HG02759 (cell line): ENCODE results near the gene PRRC2B.
"Not testable (repeated sequence)": the region's sequence is repeated elsewhere in the genome, so short reads cannot be mapped to it uniquely, and the experiment has no call there.

Experiments used
- ATAC-seq: cut with Tn5 transposase; IDR thresholded peaks from one replicate; pipeline ENCODE4 v1.9.1; 2021; ENCODE audit warnings: mild to moderate bottlenecking, moderate library complexity; ENCODE audit not compliant: unreplicated experiment

PRRC2B gene

GRCh38 chr9:131505012-131505411 lies 111.1 kb downstream of the PRRC2B start:
- no peak for ATAC-seq

DNA sequence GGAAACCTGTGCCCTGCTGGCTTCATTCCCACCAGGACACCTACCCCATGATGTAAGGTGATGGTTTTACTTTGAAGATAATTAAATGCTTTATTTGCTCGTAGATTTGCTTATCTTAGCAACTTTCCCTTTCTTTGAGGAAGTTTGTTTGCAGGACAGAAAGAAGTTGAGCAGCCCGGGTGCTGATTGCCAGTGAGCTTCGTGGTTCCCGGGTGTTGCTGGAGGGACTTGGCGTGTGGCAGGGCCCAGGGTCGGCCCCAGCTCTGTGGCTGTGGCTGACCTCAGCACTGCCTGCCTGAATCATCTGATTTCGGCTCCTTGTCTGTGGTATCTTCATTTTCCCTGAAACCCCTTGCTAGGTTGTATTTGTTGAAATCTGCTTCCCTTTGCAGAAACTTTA lies 117.5 kb downstream of the PRRC2B start:
- ATAC-seq, result no peak

DNA sequence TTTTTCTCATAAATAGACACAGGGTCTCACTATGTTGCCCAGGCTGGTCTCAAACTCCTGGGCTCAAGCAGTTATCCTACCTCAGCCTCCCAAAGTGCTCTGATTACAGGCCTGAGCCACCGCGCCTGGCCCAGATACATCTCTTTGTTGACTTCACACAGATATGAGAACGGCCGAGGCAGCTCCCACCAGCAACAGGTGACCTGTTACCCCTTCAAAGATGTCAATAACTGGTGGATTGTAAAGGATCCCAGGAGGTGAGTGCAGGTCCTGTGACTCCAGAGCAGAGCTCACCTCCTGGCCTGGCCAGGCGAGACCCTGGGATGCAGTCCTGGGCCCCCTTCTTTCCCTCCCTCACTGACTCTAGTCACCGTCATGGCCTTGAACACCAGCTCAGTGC lies 118.0 kb downstream of the PRRC2B start:
- no peak for ATAC-seq

DNA sequence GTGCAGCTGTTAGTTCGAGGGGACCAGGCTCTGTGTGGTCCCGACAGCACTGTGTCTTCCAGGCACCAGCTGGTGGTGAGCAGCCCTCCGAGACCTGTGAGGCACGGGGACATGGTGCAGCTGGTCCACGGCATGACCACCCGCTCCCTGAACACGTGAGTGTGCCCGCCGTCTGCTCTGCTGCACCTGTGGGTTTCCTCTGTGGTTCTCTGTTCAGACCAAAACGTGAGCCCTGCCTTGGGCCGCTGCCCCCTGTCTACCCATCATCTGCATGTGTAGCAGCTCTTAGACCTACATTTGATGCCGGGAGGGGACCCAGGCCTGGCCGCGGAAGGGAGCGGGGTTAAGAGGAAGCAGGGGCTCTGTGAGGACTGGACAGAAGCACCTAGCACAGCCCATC lies 119.3 kb downstream of the PRRC2B start:
- ATAC-seq, result no peak

- ATAC-seq, result not testable (repeated sequence)
These were observed 121.7 kb downstream of the PRRC2B start for GRCh38 chr9:131515559-131516031.

DNA sequence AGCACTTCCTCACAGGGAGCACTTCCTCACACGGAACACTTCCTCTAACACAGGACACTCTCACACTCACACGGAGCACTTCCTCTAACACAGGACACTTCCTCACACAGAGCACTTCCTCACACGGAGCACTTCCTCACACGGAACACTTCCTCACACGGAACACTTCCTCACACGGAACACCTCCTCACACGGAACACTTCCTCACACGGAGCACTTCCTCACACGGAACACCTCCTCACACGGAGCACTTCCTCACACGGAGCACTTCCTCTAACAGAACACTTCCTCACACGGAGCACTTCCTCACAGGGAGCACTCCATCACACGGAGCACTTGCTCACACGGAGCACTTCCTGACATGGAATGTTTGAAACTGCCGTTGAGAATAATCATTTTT lies 122.2 kb downstream of the PRRC2B start:
- ATAC-seq, result no peak

DNA sequence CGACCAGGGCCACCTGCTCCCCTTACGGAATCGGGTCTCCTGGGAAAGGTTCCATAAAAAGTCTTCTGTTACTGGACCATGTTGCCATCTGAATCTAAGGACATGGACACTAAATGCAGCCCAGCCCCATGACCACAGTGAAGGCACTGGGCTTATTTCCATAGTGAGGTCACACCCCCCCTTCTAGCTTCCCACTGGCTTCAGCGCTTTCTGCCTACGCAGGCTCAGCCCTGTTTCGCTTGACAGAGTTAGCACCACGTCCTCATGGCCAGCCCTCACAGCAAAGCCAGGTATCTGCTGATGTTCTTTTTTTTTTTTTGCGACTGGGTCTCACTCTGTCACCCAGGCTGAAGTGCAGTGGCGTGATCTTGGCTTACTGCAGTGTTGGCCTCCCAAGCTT lies 123.0 kb downstream of the PRRC2B start:
- ATAC-seq, result no peak

GRCh38 chr9:131517761-131518190 lies 123.9 kb downstream of the PRRC2B start:
- ATAC-seq, result no peak

GRCh38 chr9:131518553-131518952 lies 124.7 kb downstream of the PRRC2B start:
- no peak for ATAC-seq

DNA sequence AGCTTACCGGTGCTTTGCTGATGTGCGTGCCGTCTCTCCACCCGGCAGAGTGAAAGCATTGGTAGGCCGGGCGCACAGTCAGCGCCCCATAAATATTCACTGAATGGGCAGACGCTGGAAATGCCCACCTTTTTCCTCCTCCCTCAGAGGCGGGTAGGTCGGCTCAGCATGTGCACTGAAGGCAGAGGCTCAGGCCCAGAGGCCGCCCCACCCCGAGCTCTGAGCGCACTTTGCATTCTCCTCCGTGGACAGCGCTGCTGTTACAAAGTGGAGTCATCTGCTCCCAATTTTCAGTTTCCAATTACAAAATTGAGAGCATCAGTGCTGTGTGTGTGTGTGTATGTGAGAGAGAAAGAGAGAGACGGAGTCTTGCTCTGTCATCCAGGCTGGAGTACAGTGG lies 126.6 kb downstream of the PRRC2B start:
- ATAC-seq, result no peak

GRCh38 chr9:131521203-131521602 lies 127.3 kb downstream of the PRRC2B start:
- no peak for ATAC-seq

DNA sequence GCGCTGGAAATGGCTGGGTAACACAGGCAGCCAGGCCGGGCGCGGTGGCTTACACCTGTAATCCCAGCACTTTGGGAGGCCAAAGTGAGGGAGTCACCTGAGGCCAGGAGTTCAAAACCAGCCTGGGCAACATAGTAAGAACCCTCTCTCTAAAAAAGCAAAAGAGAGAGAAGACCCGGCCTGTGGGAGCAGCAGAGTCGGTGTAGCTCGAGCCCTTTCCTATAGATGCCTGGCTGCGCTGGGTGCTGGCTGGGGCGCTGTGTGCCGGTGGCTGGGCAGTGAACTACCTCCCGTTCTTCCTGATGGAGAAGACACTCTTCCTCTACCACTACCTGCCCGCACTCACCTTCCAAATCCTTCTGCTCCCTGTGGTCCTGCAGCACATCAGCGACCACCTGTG lies 127.9 kb downstream of the PRRC2B start:
- ATAC-seq, result no peak

DNA sequence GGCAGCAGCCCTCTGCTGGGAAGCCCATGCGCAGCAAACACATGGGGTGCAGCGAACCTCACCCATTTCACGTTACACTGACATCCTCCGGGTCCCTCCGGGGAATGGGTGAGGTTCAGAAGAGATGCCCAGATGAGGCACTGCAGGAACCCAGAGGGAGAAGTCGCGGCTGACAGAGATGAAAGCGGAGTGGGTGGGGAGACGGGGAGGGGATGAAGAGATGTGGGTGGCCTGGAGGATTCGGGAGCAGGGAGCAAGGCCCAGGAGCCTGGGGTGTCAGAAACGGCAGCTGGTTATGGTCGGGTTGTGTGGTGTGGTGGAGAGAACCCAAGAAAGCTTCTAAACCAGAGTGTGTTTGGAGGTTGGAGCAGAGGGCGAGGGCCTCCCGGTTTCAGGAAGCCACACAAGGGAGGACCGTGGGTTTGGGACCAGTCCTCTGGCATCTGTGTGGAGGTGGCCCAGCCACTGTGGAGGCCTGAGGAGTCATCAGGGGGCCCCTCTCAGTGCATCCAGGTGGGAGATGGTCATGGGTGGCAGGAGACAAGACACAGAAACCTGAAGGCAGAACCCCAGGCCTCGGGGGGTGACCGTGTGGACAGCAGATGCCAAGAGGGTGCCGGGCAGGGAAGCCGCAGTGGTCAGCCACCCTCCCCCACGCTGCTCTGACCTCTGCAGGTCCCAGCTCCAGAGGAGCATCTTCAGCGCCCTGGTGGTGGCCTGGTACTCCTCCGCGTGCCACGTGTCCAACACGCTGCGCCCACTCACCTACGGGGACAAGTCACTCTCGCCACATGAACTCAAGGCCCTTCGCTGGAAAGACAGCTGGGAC lies 128.6 kb downstream of the PRRC2B start:
- no peak for ATAC-seq

DNA sequence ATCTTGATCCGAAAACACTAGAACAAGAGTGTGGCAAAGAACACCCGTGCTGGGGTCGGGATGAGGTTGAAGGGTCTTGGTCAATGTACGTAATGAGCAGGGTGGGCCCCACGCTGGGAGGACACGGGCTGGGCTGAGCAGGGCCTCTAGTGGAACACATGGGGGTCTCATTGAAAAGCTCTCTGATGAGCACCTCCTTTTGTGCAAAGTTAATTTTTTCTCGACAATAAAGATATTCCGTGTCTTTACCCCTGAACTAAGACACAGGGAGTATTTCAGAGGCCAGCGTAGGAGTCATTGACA lies 129.2 kb downstream of the PRRC2B start:
- ATAC-seq, result no peak

DNA sequence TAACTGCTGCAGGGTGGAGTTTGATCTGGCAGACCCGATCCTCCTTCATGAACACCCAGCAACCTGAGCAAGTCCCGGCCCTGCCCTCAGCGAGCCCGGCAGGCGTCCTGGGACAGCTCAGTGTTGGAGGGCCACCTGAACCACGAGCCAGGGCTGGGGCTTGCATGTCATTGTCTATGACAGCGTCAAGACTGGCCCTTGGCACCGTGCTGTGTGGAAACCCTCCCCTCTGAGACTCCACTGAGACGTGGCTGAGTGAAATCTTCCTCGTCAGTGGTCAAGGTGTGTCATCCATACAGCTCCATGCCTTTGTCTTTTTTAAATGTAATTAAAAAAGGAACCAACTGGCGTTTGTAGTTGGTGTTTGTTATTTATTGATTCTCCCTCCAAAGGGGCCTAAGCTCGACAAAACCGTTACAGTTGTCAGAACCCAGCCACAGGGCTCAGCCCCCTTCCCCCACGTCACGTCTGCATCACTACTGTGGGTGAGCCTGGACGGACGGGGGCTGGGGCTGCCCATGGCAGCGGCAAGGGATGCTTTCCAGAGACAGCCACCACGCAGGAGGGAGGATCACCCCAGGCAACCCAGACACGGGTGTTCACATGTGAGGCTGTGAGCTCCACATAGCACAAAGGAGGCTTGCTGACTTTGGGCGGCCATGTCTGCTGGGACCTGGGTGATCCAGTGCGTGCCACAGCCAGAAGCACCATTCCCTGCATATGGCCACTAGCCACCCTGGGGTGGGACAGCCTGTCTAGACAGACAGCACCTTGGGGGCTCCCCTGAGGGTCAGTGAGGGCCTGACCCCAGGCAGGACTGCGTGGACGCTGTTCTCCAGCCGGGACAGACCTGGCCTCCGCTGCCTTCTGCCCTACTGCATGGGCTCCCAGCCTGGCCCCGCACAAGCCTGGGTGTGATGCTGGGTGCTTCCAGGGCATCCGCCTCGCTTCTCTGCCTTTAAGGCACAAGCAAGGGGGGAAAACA lies 129.9 kb downstream of the PRRC2B start:
- ATAC-seq, result no peak

DNA sequence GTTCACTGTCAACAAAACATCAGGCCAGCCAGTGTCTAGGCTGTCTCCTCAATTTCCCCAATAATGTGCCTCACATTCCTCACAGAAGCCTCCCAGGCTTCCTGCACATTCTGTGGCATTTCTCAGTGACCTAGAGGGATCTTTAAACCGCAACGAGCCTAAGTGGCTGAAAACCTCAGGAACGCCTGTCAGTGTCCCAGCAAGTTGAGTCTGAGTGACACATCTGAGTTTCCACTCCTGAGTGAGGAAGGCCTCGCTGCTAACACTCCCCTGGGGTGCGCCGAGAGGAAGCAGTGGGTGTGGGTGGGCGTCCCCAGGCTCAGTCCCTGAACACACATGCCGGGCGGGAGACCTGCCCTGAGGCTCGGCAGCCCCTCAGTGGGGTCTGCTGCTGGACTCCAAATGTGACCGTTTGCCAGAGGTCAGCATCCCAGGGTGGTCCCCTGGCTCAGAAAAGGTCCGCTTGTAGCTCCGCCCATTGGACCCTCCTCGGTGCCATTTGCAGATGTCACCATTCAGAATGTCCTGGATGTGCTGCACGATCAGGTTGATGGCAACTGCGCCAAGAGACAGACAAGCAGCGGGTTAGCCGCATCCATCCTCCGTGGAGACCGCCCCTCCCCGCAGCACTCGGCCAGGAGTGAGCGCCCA lies 130.9 kb downstream of the PRRC2B start:
- no peak for ATAC-seq

GRCh38 chr9:131525643-131526565 lies 132.0 kb downstream of the PRRC2B start:
- ATAC-seq, result no peak

- no peak for ATAC-seq
These were observed 134.3 kb downstream of the PRRC2B start for GRCh38 chr9:131528186-131528585.

DNA sequence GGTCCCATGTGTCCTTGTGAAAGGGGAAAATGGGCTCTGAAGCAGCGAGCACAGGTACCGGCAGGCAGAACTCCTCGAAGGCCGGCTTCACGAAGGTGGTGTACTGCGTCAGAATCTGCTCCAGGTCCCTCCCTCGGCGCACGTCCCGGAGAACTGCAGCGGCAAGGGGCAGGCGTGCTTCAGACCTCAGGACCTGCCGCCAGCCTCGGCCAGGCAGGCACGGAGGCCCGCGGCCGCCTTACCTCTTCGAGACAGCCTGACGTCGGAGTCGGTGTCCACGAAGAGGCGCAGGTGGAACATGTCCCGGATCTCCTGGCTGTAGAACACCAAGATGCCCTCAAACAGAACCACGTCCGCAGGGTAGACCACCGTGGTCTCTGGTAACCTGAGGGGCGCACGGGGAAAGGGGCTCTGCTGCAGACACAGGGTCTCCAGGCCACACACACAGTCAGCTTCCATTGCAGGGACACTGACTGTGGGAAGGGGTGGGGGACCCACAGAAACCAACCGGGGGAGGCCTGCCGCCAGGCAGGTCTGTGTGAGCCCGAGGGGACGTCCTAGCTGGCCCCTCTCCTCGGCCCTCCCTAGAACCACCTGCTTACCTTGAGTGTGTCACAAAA lies 135.1 kb downstream of the PRRC2B start:
- no peak for ATAC-seq
